Measurements from ENCODE around the gene TEX35. TPM values are rescaled to one million over a fixed set of nuclear protein-coding genes. Genes with fewer than 3 reads are reported as not detected.
A peak's percentile ranks its signal among the peaks of the same experiment; 100 is the strongest.

TEX35 gene
- polyA plus RNA-seq, 1 donor (not counting 4 experiments of a cell fraction or from before 2014, with no cell fraction given) = 0.18 TPM

DNA sequence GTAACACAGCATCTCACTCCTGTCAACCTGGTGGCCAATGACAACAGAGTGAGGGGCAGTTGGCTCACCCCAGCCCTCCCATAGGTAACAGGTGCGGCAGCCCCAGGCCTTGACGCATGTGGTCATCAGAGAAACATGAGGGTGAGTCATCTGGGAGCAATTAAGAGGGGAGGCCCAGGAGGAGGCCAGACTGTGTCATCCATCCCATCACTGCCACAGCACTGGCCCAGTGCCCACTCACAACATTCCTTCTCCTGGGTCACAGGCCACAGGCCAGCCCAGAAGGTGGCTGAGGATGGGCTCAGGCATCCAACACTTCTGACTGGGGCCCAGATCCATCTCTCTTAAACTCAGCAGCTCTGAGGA is 17.1 kb downstream of the TEX35 start:
- Histone ChIP-seq H3K4me2 (ENCODE audit: control insufficient read depth, extremely low read depth, insufficient read depth, low read depth, low read length) (peak overlapping the region; percentile 6), H3K36me3 (ENCODE audit: control insufficient read depth in 2 of 2, extremely low read depth in 1 of 2, insufficient read depth in 2 of 2, low read length in 2 of 2) (no peaks in the 10 kb centered on the region), H3K27me3 (ENCODE audit: control insufficient read depth, extremely low read depth, insufficient read depth, low read length) (no peaks in the 10 kb centered on the region), H3K4me1 (ENCODE audit: control insufficient read depth, extremely low read depth, insufficient read depth, low read length) (peaks cover 20% of the 10 kb centered on the region), H3K27ac (ENCODE audit: control insufficient read depth, insufficient read depth, low read length) (no peak overlapping the region), H3K9me1 (ENCODE audit: control insufficient read depth, extremely low read depth, insufficient read depth, low read length) (no peaks in the 10 kb centered on the region), H4K20me1 (ENCODE audit: control insufficient read depth, extremely low read depth, insufficient read depth, low read length) (no peaks in the 10 kb centered on the region), H3K79me2 (ENCODE audit: control insufficient read depth, insufficient read depth, low read length) (no peaks in the 10 kb centered on the region), H3K4me3 (ENCODE audit: control insufficient read depth in 2 of 3, extremely low read depth in 1 of 3, insufficient read depth in 2 of 3, low read depth in 1 of 3, low read length in 3 of 3) (no peak overlapping the region), H3K9me3 (ENCODE audit: control insufficient read depth, low read depth, low read length) (no peaks in the 10 kb centered on the region), H2AFZ (ENCODE audit: control insufficient read depth, low read length) (no peak overlapping the region), H3K9ac (ENCODE audit: control insufficient read depth, extremely low read depth, insufficient read depth, low read length) (no peak overlapping the region)
- TF ChIP-seq EZH2 (IDR thresholded peaks at IDR 0.05; ENCODE audit: low read length) (no peak), CTCF (optimal IDR thresholded peaks at IDR 0.05 in 1 of 3, IDR thresholded peaks at IDR 0.05 in 1 of 3, conservative IDR thresholded peaks at IDR 0.05 in 1 of 3; ENCODE audit: extremely low read depth in 1 of 3, insufficient read depth in 2 of 3, low read length in 3 of 3) (no peak)
- FAIRE-seq = peak; percentile 73
- DNase-seq (ENCODE audit: low read depth, low spot score) = peak; percentile 73
- dilution Hi-C loops (cut with MboI; ENCODE audit: extremely low pct_ligation_motif_present, low sequenced_read_pairs) = no loop called here

GRCh38 chr1:178530502-178530901 is 17.6 kb downstream of the TEX35 start:
- no peak overlapping the region for H3K9ac ChIP-seq (ENCODE audit: control insufficient read depth, extremely low read depth, insufficient read depth, low read length)
- no peak for TF ChIP-seq CTCF (optimal IDR thresholded peaks at IDR 0.05 in 1 of 3, IDR thresholded peaks at IDR 0.05 in 1 of 3, conservative IDR thresholded peaks at IDR 0.05 in 1 of 3; ENCODE audit: extremely low read depth in 1 of 3, insufficient read depth in 2 of 3, low read length in 3 of 3)
- no peak for TF ChIP-seq EZH2 (IDR thresholded peaks at IDR 0.05; ENCODE audit: low read length)
- H3K9me1 ChIP-seq (ENCODE audit: control insufficient read depth, extremely low read depth, insufficient read depth, low read length) = no peaks in the 10 kb centered on the region
- no peaks in the 10 kb centered on the region for H3K36me3 ChIP-seq (ENCODE audit: control insufficient read depth in 2 of 2, extremely low read depth in 1 of 2, insufficient read depth in 2 of 2, low read length in 2 of 2)
- dilution Hi-C loops (cut with MboI; ENCODE audit: extremely low pct_ligation_motif_present, low sequenced_read_pairs) = no loop called here
- H3K79me2 ChIP-seq (ENCODE audit: control insufficient read depth, insufficient read depth, low read length) = no peaks in the 10 kb centered on the region
- peaks cover 20% of the 10 kb centered on the region for H3K4me1 ChIP-seq (ENCODE audit: control insufficient read depth, extremely low read depth, insufficient read depth, low read length)
- FAIRE-seq (no peak), DNase-seq (ENCODE audit: low read depth, low spot score) (no peak)
- no peaks in the 10 kb centered on the region for H4K20me1 ChIP-seq (ENCODE audit: control insufficient read depth, extremely low read depth, insufficient read depth, low read length)
- H2AFZ ChIP-seq (ENCODE audit: control insufficient read depth, low read length) = no peak overlapping the region
- H3K9me3 ChIP-seq (ENCODE audit: control insufficient read depth, low read depth, low read length) = no peaks in the 10 kb centered on the region
- H3K4me2 ChIP-seq (ENCODE audit: control insufficient read depth, extremely low read depth, insufficient read depth, low read depth, low read length) = no peak overlapping the region
- no peak overlapping the region for H3K27ac ChIP-seq (ENCODE audit: control insufficient read depth, insufficient read depth, low read length)
- H3K4me3 ChIP-seq (ENCODE audit: control insufficient read depth in 2 of 3, extremely low read depth in 1 of 3, insufficient read depth in 2 of 3, low read depth in 1 of 3, low read length in 3 of 3) = no peak overlapping the region
- H3K27me3 ChIP-seq (ENCODE audit: control insufficient read depth, extremely low read depth, insufficient read depth, low read length) = no peaks in the 10 kb centered on the region
